ENCODE results near the gene RRP1.

DNA sequence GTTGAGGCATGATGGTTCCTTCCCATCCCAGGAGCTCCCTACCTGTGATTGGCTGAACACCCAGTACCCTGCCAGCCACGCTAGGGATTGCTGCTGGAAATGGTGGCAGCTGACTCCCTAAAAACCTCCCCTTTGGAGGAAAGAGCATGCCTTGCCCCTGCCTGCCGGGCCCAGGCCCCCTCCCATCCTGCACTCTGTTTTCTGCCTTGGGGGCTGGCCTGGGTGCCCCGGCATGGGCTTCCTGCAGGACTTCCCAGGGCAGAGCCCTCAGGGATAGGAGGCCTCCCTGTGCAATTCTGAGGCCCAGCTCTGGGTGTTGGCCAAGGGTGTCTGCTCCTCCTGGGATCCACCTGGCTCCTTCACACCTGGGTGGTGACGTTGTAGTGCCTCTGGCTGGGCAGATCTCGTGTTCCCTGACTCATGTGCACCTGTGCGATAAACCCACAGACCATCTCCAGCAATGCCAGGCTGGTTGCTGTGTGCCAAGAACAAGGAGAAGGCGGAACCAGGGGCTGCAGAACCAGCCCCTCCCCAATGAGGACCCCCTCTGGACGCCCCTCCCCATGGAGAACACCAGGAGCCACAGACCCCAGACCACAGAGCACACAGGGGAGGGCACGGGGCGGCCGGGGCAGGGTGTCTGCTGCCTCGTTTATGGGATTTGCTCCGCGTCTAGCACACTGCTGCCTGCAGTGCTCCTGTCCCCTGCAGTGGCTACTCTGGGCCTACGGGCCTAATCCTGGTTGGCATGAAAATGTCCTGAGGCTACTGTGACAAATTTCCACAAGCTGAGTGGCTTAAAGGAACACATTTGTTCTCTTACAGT lies 26.9 kb upstream of the RRP1 start:
- TF ChIP-seq, protein P1, sequence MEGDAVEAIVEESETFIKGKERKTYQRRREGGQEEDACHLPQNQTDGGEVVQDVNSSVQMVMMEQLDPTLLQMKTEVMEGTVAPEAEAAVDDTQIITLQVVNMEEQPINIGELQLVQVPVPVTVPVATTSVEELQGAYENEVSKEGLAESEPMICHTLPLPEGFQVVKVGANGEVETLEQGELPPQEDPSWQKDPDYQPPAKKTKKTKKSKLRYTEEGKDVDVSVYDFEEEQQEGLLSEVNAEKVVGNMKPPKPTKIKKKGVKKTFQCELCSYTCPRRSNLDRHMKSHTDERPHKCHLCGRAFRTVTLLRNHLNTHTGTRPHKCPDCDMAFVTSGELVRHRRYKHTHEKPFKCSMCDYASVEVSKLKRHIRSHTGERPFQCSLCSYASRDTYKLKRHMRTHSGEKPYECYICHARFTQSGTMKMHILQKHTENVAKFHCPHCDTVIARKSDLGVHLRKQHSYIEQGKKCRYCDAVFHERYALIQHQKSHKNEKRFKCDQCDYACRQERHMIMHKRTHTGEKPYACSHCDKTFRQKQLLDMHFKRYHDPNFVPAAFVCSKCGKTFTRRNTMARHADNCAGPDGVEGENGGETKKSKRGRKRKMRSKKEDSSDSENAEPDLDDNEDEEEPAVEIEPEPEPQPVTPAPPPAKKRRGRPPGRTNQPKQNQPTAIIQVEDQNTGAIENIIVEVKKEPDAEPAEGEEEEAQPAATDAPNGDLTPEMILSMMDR (IDR thresholded peaks at IDR 0.05) = no peak
- TF ChIP-seq POLR2A (IDR thresholded peaks at IDR 0.05) = no peak
